Measurements from ENCODE around the gene FFAR1. TPM values are rescaled to one million over a fixed set of nuclear protein-coding genes. Genes with fewer than 3 reads are reported as not detected.

The FFAR1 gene
- total RNA-seq, 1 donor from 2014 or later, result 0.06 TPM

DNA sequence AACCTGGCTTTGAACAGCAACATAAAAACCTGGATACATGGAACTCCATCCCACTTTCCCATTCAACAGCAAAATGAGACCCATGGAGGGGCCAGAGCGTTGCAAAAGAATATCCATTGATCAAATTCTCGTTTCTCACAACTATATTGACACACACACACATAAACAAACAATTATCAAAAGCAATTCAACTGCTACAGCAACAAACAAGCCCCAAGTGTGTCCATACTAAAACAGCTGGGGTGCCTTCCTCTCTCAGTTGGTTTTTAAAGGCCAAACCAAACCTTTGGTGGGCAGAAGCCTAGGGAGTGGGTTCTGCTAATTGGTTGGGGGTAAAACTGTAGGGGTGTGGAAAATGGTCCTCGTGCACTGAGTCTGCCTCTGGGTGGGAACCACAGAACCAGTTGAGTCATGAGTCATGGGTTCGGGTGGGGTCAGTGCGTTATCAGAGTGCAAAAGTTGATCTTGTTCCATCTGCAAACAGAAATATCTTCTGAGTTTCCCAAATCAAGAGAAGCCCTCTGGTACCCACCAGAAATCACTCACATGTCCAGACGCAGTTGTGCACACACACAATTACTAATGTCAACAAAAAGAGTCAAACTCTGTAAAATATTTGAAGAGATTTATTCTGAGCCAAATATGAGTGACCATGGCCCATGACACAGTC, 41.6 kb downstream of the FFAR1 start:
- DNase-seq (ENCODE audit: low read depth), result no peak
- H3K4me3 ChIP-seq (ENCODE audit: low read depth, low read length), result no peak overlapping the region
- TF ChIP-seq, protein P1, sequence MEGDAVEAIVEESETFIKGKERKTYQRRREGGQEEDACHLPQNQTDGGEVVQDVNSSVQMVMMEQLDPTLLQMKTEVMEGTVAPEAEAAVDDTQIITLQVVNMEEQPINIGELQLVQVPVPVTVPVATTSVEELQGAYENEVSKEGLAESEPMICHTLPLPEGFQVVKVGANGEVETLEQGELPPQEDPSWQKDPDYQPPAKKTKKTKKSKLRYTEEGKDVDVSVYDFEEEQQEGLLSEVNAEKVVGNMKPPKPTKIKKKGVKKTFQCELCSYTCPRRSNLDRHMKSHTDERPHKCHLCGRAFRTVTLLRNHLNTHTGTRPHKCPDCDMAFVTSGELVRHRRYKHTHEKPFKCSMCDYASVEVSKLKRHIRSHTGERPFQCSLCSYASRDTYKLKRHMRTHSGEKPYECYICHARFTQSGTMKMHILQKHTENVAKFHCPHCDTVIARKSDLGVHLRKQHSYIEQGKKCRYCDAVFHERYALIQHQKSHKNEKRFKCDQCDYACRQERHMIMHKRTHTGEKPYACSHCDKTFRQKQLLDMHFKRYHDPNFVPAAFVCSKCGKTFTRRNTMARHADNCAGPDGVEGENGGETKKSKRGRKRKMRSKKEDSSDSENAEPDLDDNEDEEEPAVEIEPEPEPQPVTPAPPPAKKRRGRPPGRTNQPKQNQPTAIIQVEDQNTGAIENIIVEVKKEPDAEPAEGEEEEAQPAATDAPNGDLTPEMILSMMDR (conservative IDR thresholded peaks at IDR 0.05; ENCODE audit: low read depth, low read length), result no peak

DNA sequence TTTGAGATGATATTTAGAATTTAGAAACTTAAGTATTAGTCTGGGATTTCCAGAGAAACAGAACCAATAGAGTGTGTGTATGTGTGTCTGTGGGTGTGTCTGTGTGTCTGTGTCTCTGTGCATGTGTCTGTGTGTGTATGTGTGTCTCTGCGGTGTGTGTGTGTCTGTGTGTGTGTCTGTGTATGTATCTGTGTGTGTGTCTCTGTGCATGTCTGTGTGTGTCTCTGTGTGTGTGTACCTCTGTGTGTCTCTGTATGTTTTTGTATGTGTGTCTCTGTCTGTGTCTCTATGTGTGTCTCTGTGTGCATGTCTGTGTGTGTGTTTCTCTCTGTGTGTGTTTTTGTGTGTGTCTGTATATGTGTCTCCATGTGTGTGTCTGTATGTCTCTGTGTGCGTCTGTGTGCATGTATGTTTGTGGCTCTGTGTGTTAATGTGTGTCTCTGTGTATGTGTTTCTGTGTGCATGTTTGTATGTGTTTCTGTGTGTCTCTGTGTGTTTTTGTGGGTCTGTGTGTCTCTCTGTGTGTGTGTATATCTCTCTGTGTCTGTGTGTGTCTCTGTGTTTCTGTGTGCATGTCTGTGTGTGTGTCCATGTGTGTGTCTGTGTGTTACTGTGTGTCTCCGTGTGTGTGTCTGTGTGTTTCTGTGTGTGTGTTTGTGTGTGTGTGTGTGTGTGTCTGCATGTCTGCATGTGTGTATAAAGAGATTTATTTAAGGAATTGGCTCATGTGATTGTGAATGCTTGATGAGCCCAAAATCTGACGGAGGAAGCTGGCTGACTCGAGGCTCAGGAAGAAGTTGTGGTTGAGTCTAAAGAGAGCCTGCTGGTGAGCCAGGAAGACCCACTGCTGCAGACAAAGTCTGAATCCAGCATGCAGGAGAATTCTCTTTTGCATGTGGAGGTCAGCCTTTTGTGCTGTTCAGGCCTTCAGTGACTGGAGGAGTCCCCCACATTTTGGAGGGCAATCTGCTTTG, 45.3 kb downstream of the FFAR1 start:
- DNase-seq (ENCODE audit: low read depth), result no peak
- no peak overlapping the region for H3K4me3 ChIP-seq (ENCODE audit: low read depth, low read length)
- TF ChIP-seq, protein P1 (conservative IDR thresholded peaks at IDR 0.05; ENCODE audit: low read depth, low read length), result no peak

GRCh38 chr19:35395382-35396199, 47.9 kb downstream of the FFAR1 start:
- TF ChIP-seq, protein P1 (conservative IDR thresholded peaks at IDR 0.05; ENCODE audit: low read depth, low read length), result no peak

DNA sequence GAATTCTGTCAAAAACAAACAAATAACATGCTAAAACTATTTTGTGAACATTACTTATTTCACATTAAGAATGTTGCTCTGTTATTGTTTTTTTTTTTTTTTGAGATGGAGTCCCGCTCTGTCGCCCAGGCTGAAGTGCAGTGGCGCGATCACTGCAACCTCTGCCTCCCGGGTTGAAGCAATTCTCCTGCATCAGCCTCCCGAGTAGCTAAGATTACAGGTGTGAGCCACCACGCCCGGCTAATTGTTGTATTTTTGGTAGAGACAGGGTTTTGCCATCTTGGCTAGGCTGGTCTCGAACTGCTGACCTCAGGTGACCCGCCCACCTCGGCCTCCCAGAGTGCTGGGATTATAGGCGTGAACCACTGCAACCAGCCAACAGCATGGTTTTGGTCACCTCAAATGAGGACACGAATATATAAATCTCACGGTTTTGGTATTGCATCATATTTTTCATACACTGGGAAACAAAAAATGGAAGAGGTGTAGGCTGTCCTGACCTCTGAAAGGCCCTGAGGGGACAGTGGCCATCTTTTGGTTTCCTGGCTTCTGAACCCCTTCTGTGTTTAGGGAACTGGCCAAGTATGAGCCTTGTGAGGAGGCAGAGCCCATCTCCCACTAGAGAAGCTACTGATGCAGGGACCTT, 48.7 kb downstream of the FFAR1 start:
- TF ChIP-seq, protein P1 (conservative IDR thresholded peaks at IDR 0.05; ENCODE audit: low read depth, low read length), result no peak
- no peak for DNase-seq (ENCODE audit: low read depth)
- no peak overlapping the region for H3K4me3 ChIP-seq (ENCODE audit: low read depth, low read length)

More at GRCh38 chr19:35395382-35396199, 47.9 kb downstream of the FFAR1 start:
- no peak for DNase-seq (ENCODE audit: low read depth)
- no peak overlapping the region for H3K4me3 ChIP-seq (ENCODE audit: low read depth, low read length)

- H3K4me3 ChIP-seq (ENCODE audit: low read depth, low read length), result no peak overlapping the region
- TF ChIP-seq, protein P1 (conservative IDR thresholded peaks at IDR 0.05; ENCODE audit: low read depth, low read length), result no peak
- no peak for DNase-seq (ENCODE audit: low read depth)
These were observed 49.4 kb downstream of the FFAR1 start for GRCh38 chr19:35397064-35397463.

Other genes with a start within 250 kb of the FFAR1 start
- 1.0 TPM in 1 of 2 replicates, not detected in the other for gene FXYD3, start 232.1 kb upstream of the FFAR1 start, total RNA-seq
- gene LGI4, start 212.8 kb upstream of the FFAR1 start, total RNA-seq, result not detected in 2 replicates
- not detected in 2 replicates for gene FXYD1, start 209.1 kb upstream of the FFAR1 start, total RNA-seq
- not detected in 2 replicates for gene FXYD7, start 204.6 kb upstream of the FFAR1 start, total RNA-seq
- 107 and 167 TPM in 2 replicates for gene FXYD5, start 193.2 kb upstream of the FFAR1 start, total RNA-seq
- gene FAM187B, start 119.2 kb upstream of the FFAR1 start, total RNA-seq, result not detected in 2 replicates
- 97.1 and 106 TPM in 2 replicates for gene LSR, start 98.9 kb upstream of the FFAR1 start, total RNA-seq
- 62.9 and 67.6 TPM in 2 replicates for gene USF2, start 78.9 kb upstream of the FFAR1 start, total RNA-seq
- gene HAMP, start 65.4 kb upstream of the FFAR1 start, total RNA-seq, result not detected in 2 replicates
- 3.8 TPM in 1 of 2 replicates, not detected in the other for gene MAG, start 55.7 kb upstream of the FFAR1 start, total RNA-seq
- 0.23 and 4.8 TPM in 2 replicates for gene CD22, start 18.7 kb upstream of the FFAR1 start, total RNA-seq
- gene FFAR3, start 10.6 kb downstream of the FFAR1 start, total RNA-seq, result not detected in 2 replicates
- gene GPR42, start 23.2 kb downstream of the FFAR1 start, total RNA-seq, result not detected in 2 replicates
- gene FFAR2, start 100.4 kb downstream of the FFAR1 start, total RNA-seq, result not detected in 2 replicates
- not detected in 2 replicates for gene KRTDAP, start 142.6 kb downstream of the FFAR1 start, total RNA-seq
- 195 and 200 TPM in 2 replicates for gene DMKN, start 165.7 kb downstream of the FFAR1 start, total RNA-seq
- not detected in 2 replicates for gene SBSN, start 180.4 kb downstream of the FFAR1 start, total RNA-seq
- gene GAPDHS, start 185.6 kb downstream of the FFAR1 start, total RNA-seq, result not detected in 2 replicates
- gene TMEM147, start 197.7 kb downstream of the FFAR1 start, total RNA-seq, result 157 and 167 TPM in 2 replicates
- gene ATP4A, start 215.8 kb downstream of the FFAR1 start, total RNA-seq, result not detected in 2 replicates
- not detected in 2 replicates for gene PMIS2, start 238.3 kb downstream of the FFAR1 start, total RNA-seq